Non-pigmented ciliary epithelial cell (primary cell): ENCODE results near the gene WDR70.
A peak's percentile ranks its signal among the peaks of the same experiment; 100 is the strongest.

Source experiments
- DNase-seq: peaks from one replicate; pipeline ENCODE4 v3.0.0-alpha.2; 2010; ENCODE audit warnings: low read depth

Gene WDR70

DNA sequence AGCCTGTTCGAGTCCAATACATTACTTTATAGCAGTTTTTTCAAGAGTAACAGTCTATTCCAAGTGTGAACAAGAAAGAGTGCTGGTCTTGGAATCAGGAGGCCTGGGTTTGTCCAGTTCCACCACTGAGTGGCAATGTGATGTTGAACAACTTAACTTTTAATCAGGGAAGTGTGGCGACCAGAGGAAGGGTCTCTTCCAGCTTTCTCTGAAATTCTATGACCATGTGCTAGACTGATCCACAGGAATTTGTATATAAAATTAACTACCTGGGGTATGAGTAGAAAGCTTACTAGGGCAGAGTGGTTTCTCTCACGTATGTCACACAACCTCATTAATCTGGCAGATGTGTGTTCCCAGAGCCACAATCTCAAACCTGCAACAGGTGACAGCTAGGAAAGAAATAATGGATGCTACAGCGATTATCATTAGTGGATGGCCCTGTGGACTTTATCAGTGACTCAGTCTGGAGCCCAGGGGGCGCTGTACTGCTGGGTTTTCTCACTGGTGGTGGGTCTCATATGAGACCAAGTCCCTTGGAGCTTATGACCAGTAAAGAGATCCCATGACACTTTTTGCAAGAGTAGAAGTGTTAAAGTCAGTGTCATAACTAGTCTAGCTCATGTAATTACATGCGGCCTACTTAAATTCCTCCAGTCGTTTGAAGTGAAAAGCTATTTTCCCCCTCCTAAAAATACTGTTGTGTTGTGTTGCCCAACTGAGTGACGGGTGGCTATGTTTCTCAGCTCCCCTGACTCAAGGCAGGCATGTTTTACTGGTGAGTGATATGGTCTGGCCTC lies 344.2 kb downstream of the WDR70 start:
- DNase-seq, result no peak

- no peak for DNase-seq
Measured at GRCh38 chr5:37724395-37725125, 345.4 kb downstream of the WDR70 start.

- DNase-seq, result no peak
Measured at GRCh38 chr5:37725185-37725584, 346.1 kb downstream of the WDR70 start.

DNA sequence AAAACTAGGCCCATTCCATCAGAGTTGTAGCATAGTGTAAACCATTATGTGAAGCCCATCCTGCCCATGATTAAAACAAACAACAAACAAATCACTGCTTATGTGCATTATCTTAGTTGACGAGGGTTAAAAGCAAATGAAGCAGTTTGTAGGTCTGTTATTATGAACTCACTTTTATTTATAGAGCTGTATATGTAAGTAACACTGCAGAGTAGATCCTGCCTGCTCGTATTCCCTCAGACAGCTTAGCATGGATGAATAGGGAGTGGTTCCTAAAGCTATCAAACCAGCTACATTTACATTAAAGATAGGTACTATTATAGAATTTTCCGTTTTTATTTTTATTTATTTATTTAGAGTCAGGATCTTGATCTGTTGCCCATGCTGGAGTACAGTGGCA lies 348.1 kb downstream of the WDR70 start:
- no peak for DNase-seq

DNA sequence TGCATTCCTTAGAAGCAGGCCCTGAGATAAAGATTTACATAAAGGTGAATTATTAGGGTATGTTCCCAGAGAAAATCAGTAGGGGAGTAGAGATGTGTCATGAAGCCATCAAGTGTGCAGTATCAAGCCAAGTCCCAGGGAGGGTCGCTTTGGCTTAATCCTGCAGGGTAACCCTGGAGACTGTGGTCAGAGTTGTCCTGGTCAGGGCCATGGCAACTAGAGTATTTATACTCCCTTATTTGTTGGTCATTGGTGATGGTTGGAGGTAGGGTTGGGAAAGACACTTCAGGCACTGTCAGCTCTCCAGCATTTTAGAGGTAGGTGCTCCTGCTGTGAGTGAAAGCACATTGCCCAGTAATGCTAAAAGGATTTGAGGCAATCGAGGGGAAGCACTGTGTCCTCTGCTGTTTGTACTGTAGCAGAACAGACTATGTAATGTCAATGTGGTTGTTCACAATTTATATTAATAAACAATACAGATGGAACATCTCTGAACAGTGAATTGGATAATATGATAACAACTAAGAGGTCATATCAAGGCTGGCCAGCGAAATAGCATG lies 351.9 kb downstream of the WDR70 start:
- no peak for DNase-seq

DNA sequence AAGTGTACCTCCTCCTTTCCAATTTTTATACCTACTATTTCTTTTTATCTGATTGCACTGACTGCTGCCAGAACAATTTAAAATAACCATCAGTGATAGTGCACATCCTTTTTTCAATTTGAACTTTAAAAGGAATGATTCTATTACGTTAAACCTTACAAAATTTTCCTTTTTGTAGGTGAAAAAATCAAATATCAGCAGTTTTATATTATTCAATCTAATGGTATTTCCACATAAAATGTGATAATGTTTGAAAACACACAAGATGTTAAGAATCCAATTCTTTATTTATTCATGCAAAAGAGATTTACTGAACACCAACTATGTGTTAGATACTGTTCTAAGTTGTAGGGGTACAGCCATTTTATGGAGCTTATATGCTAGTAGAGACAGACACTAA lies 355.0 kb downstream of the WDR70 start:
- DNase-seq, result no peak

- DNase-seq, result no peak
Measured at GRCh38 chr5:37735649-37736347, 356.7 kb downstream of the WDR70 start.

DNA sequence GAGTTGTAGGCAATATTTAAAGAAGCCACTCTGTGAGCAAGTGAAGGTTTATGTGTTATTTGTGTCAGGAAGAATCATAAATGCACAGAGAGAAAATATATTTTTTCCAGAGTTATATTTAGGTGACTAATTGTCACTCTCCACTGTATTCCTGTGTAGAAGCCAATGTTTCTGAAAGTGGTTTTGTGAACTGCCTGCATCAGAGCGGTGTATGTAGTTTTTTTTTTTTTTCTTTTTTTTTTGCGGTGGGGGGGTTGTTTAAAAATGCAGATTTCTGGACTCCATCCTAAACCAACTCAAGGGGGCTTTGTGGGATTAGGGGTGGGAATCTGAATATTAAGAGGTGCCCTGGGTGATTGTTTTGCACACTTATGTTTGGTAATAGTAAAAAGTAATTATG lies 357.3 kb downstream of the WDR70 start:
- DNase-seq, result no peak

GRCh38 chr5:37737326-37738056 lies 358.4 kb downstream of the WDR70 start:
- no peak for DNase-seq

DNA sequence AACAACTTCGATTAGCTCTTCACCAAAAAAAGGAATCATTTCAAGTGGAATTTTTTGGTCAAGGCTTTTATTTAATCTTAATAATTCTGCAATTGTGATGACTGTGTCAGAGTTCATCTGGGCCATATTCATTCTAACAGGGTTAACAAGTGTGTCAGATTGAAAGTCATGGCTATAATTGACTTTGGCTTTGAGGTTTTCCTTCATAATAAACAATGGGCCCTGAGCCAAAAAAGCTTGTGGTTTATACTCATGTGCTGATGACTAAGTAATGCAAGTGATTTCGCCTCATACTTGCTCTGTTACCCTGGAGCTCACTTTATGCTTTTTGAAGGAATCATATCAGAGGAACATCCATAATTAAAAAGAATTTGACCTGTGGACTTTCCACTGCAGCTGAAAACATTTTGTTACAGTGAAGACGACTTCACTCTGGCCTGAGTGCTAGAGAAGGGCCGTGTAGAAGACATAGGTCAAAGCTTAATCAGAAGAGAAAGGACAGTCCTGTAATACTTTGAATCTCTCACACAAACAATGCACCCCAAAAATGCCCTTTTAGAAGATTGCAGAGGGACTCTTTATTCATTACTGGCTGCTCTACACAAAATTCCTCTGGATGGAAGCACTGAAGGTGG lies 359.1 kb downstream of the WDR70 start:
- peak; percentile 84 for DNase-seq

GRCh38 chr5:37738865-37739488 lies 359.9 kb downstream of the WDR70 start:
- DNase-seq, result no peak

- no peak for DNase-seq
Measured at GRCh38 chr5:37739817-37740261, 360.7 kb downstream of the WDR70 start.

- DNase-seq, result no peak
Measured at GRCh38 chr5:37740331-37741066, 361.4 kb downstream of the WDR70 start.

GRCh38 chr5:37742111-37742510 lies 363.0 kb downstream of the WDR70 start:
- DNase-seq, result no peak

- DNase-seq, result no peak
Measured at GRCh38 chr5:37751227-37751626, 372.1 kb downstream of the WDR70 start.

- no peak for DNase-seq
Measured at GRCh38 chr5:37754976-37755375, 375.9 kb downstream of the WDR70 start.

DNA sequence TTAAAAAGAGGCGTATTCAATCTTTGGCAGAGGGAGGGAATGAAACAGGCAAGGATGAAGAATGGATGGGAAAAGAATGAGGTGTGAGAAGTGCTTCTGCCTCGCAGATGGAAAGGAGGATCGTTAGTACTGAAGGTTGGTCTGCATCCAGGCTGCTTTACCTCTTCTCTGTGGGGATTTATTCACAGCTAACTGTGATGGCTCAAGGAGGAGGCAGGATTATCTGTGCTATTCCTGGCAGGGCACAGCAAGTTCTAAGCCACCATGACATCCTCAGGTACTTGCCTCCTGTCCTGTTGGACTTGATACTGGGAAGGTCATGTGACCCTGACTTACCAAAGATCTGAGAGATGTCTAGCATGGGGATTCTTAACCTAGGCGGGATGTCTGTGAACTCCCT lies 376.5 kb downstream of the WDR70 start:
- DNase-seq, result no peak

DNA sequence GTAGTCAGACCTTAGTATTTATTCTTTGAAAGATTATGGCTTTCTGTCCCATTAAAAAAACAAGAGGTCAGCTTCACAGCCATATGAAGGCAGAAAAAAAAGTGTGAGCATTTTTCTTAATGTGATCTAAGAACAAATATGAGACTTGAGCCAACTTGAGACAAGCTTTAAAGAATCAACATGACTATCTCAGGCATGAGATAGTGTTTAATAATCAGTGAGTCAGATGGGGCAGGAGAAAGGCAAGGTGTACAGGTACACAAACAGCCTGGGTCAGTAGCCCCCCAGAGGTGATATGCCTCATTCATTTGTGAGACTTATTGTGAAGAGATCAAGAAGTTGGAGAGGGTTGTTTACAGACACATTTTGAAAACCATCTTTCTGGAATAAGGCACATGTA lies 377.1 kb downstream of the WDR70 start:
- no peak for DNase-seq

DNA sequence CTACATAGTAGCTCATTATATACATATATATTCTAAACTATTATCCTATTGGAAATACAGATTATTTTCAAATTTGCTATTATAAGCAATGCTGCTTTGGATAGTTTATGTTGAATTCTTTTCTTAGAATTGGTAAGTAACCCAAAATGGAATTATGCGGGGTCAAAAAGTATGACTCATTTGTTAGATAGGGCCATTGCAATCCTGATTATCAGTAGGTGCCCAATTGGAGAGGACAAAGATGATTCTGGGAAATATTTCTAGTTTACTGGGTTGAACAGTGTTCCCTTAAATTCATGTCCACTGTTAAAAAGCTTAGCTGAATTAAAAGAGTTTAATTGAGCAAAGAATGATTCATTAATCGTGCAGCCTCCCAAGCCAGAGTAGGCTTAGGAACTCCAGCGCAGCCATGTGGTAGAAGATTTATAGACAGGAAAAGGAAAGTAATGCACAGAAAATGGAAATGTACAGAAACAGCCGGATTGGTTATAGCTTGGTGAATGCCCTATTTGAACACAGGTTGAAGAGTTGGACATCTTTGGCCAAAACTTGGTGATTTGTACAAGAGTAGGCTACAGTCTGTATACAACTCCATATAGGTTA lies 379.0 kb downstream of the WDR70 start:
- DNase-seq, result no peak

DNA sequence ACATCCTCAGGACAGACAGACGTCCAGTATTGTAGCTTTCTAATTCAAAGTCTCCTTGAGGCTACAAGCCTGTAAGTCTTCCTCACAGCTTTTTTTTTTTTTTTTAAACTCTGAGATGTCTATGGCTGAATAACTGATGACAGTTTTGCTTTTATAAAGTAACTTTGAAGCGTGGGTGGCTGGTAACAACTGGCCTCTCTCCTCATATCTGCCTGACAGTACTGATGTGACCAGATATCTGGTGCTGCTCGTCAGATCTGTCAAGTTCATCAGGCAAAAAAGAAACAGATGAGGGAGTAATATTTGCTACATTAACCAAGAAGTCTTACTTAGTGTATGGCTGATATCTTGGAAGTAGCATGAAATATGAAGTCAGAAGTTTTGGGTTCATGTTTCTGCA lies 388.1 kb downstream of the WDR70 start:
- no peak for DNase-seq
